ENCODE measurements around the gene TBL1X. TPM values are rescaled to one million over a fixed set of nuclear protein-coding genes. Genes with fewer than 3 reads are reported as not detected.

TBL1X gene
- total RNA-seq, 3 donors from 2014 or later: 18.6 to 24.6 (median 20.0) TPM

DNA sequence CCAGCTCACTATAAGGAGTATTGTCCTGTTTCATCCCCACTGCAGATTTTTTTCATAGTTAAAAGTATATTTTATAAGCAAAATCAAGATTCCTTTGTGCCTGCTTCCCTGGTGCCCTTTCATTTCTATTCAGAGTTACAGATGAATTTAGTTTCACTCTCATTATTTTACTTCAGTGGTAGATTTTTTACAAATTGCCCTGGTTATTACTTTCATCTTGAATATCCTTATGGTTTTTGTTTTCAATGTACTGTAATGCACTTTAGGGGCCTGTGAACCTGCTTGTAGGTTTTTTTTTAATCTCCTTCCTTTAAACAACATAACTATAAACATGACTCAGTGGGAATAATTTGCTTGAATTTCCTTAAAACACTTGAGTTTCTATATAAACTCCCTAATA, 174.0 kb downstream of the TBL1X start:
- H3K36me3 ChIP-seq: no peaks in the 10 kb centered on the region
- H3K27me3 ChIP-seq: peaks cover 0 to 7% of the 10 kb centered on the region in 2 donors
- no peaks in the 10 kb centered on the region for H3K4me1 ChIP-seq
- no peak overlapping the region for H3K4me3 ChIP-seq
- H3K9me3 ChIP-seq: no peaks in the 10 kb centered on the region
- H3K27ac ChIP-seq: no peak overlapping the region
- DNase-seq (ENCODE audit: low spot score in 2 of 2): no peak
- intact Hi-C loops (cut with DNase I; ENCODE audit: low total_unique reads): no loop called here
- TF ChIP-seq CTCF (IDR thresholded peaks at IDR 0.05): no peak
- TF ChIP-seq POLR2A (IDR thresholded peaks at IDR 0.05): no peak
- TF ChIP-seq POLR2AphosphoS5 (IDR thresholded peaks at IDR 0.05): no peak

GRCh38 chrX:9642270-9642995, 177.6 kb downstream of the TBL1X start:
- intact Hi-C loops (cut with DNase I; ENCODE audit: low total_unique reads): no loop called here
- no peaks in the 10 kb centered on the region for H3K27me3 ChIP-seq
- H3K4me1 ChIP-seq: no peaks in the 10 kb centered on the region
- no peaks in the 10 kb centered on the region for H3K36me3 ChIP-seq
- no peak overlapping the region for H3K4me3 ChIP-seq
- TF ChIP-seq CTCF (IDR thresholded peaks at IDR 0.05): no peak
- H3K9me3 ChIP-seq: no peaks in the 10 kb centered on the region
- DNase-seq (ENCODE audit: low spot score in 2 of 2): no peak
- H3K27ac ChIP-seq: no peak overlapping the region

- H3K9me3 ChIP-seq: no peaks in the 10 kb centered on the region
- H3K4me1 ChIP-seq: no peaks in the 10 kb centered on the region
- H3K27me3 ChIP-seq: peaks cover 0 to 5% of the 10 kb centered on the region in 2 donors
- no peaks in the 10 kb centered on the region for H3K36me3 ChIP-seq
- H3K4me3 ChIP-seq: no peak overlapping the region
- DNase-seq (ENCODE audit: low spot score in 2 of 2): no peak
- H3K27ac ChIP-seq: no peak overlapping the region
- no peak for TF ChIP-seq POLR2A (IDR thresholded peaks at IDR 0.05)
- TF ChIP-seq CTCF (IDR thresholded peaks at IDR 0.05): no peak
- no peak for TF ChIP-seq POLR2AphosphoS5 (IDR thresholded peaks at IDR 0.05)
- intact Hi-C loops (cut with DNase I; ENCODE audit: low total_unique reads): no loop called here
Measured at GRCh38 chrX:9643807-9644206, 178.9 kb downstream of the TBL1X start.

DNA sequence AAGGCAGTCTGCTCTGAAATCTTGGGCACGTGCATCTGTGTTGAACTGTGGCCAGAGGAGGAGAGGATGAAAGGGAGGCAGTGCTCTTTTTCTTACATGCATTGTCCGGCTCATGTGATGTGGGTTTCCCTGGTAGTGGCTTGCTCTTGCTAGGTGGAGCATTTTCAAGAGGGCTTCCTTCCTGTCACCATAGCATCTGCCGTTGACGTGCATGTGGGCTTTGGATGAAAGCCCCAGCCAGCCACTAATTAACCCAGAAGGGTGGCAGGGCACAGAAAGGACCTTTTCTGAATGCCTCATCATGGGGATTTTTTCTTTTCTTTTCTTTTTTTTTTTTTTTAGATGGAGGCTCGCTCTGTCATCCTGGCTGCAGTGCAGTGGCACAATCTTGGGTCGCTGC, 179.5 kb downstream of the TBL1X start:
- no peak for DNase-seq (ENCODE audit: low spot score in 2 of 2)
- intact Hi-C loops (cut with DNase I; ENCODE audit: low total_unique reads): no loop called here
- no peak overlapping the region for H3K27ac ChIP-seq

More for the DNA sequence above, 179.5 kb downstream of the TBL1X start:
- H3K27me3 ChIP-seq: peaks cover 0 to 5% of the 10 kb centered on the region in 2 donors
- H3K9me3 ChIP-seq: no peaks in the 10 kb centered on the region
- TF ChIP-seq POLR2AphosphoS5 (IDR thresholded peaks at IDR 0.05) (no peak), CTCF (IDR thresholded peaks at IDR 0.05) (no peak), POLR2A (IDR thresholded peaks at IDR 0.05) (no peak)
- H3K4me1 ChIP-seq: no peaks in the 10 kb centered on the region
- no peaks in the 10 kb centered on the region for H3K36me3 ChIP-seq
- no peak overlapping the region for H3K4me3 ChIP-seq

Data from breast epithelium (tissue), 4 donors.